IMR-90 (cell line): ENCODE measurements around the gene NHLH2. TPM values are rescaled to one million over a fixed set of nuclear protein-coding genes. Genes with fewer than 3 reads are reported as not detected.

Source experiments
- ATAC-seq: fragments of 200-7000 bp; cut with Tn5 transposase; 2 replicates; pipeline ENCODE4 v1.9.1; 2020; ENCODE audit warnings: low read depth, mild to moderate bottlenecking, moderate library complexity
- BruUV-seq: library from RNA; stranded (reverse); fragments of 400-500 nt; replicated peaks from 2 replicates; lab custom pipeline; 2021; lab: Mats Ljungman, UMichigan
- CTCF ChIA-PET: fragments of 300-600 bp; formaldehyde crosslinking; extraction: SDS; loops from one replicate; lab custom pipeline; 2021; ENCODE audit warnings: antibody characterized with exemption; lab: Yijun Ruan, JAX
- POLR2A ChIA-PET: fragments of 300-600 bp; sonication (Branson Sonifier 250); formaldehyde crosslinking; loops from one replicate; lab custom pipeline; 2022; ENCODE audit warnings: antibody characterized with exemption; ENCODE audit not compliant: unreplicated experiment; lab: Charles Lee
- DNase-seq: peaks from one replicate; pipeline ENCODE4 v3.0.0; 2013
- H2AFZ ChIP-seq: replicated peaks from 2 replicates; pipeline ENCODE3; 2013; ENCODE audit warnings: low read length, mild to moderate bottlenecking; ENCODE audit not compliant: poor library complexity
- H2AK5ac ChIP-seq: 2 replicates; pipeline ENCODE4 v1.6.1; 2013; ENCODE audit warnings: low read depth, low read length, inconsistent platforms
- H2AK9ac ChIP-seq: replicated peaks from 2 replicates; pipeline ENCODE3; 2013; ENCODE audit warnings: mild to moderate bottlenecking, low read depth, low read length, moderate library complexity; ENCODE audit not compliant: poor library complexity
- H2BK120ac ChIP-seq: 2 replicates; pipeline ENCODE4 v1.6.1; 2013; ENCODE audit warnings: low read depth, low read length, inconsistent platforms
- H2BK15ac ChIP-seq: 3 replicates; pipeline ENCODE4 v1.6.1; 2013; ENCODE audit warnings: low read depth, low read length, inconsistent platforms
- H2BK20ac ChIP-seq: 2 replicates; pipeline ENCODE4 v1.6.1; 2013; ENCODE audit warnings: low read depth, mild to moderate bottlenecking, inconsistent platforms, low read length, moderate library complexity
- H2BK5ac ChIP-seq: 2 replicates; pipeline ENCODE4 v1.6.1; 2013; ENCODE audit warnings: mild to moderate bottlenecking, low read depth, low read length, inconsistent platforms; ENCODE audit not compliant: poor library complexity, severe bottlenecking
- H3K14ac ChIP-seq: replicated peaks from 2 replicates; pipeline ENCODE4 v1.6.1; 2013; ENCODE audit warnings: low read depth, low read length, inconsistent platforms
- H3K18ac ChIP-seq: 2 replicates; pipeline ENCODE4 v1.6.1; 2013; ENCODE audit warnings: low read depth, low read length, control low read depth
- H3K23ac ChIP-seq: 2 replicates; pipeline ENCODE4 v1.6.1; 2013; ENCODE audit warnings: low read depth, low read length, inconsistent platforms
- H3K27ac ChIP-seq: 2 replicates; pipeline ENCODE4 v1.5.1; 2013; ENCODE audit warnings: mild to moderate bottlenecking, control low read depth, low read length; ENCODE audit not compliant: insufficient read depth
- H3K27me3 ChIP-seq: 2 replicates; pipeline ENCODE4 v1.6.1; 2013; ENCODE audit warnings: low read length; ENCODE audit not compliant: control insufficient read depth, insufficient read depth
- H3K36me3 ChIP-seq: 2 replicates; pipeline ENCODE4 v1.6.1; 2013; ENCODE audit warnings: low read length, mixed read lengths; ENCODE audit not compliant: control insufficient read depth, insufficient read depth
- H3K4ac ChIP-seq: 2 replicates; pipeline ENCODE4 v1.6.1; 2013; ENCODE audit warnings: low read depth, low read length, inconsistent platforms
- H3K4me1 ChIP-seq: 2 replicates; pipeline ENCODE4 v1.6.1; 2013; ENCODE audit warnings: low read length, mixed read lengths; ENCODE audit not compliant: control insufficient read depth, insufficient read depth
- H3K4me2 ChIP-seq: 2 replicates; pipeline ENCODE4 v1.6.1; 2013; ENCODE audit warnings: low read depth, mild to moderate bottlenecking, control low read depth, low read length, moderate library complexity
- H3K4me3 ChIP-seq: 2 replicates; pipeline ENCODE4 v1.5.1; 2013; ENCODE audit warnings: low read depth, mild to moderate bottlenecking, control low read depth, low read length, moderate library complexity; ENCODE audit not compliant: insufficient read depth
- H3K56ac ChIP-seq: 2 replicates; pipeline ENCODE4 v1.6.1; 2013; ENCODE audit warnings: low read length, inconsistent platforms; ENCODE audit not compliant: insufficient read depth; ENCODE audit errors: extremely low read depth
- H3K79me1 ChIP-seq, 2 experiments: 2 replicates each; pipeline ENCODE4 v1.6.1; 2013; ENCODE audit warnings: low read length in 2 of 2, inconsistent platforms in 1 of 2, low read depth in 1 of 2
- H3K9ac ChIP-seq: 2 replicates; pipeline ENCODE4 v1.6.1; 2013; ENCODE audit warnings: low read depth, low read length, control low read depth
- H3K9me1 ChIP-seq: 2 replicates; pipeline ENCODE4 v1.6.1; 2013; ENCODE audit warnings: low read length, inconsistent platforms; ENCODE audit not compliant: insufficient read depth
- H3K9me3 ChIP-seq: 2 replicates; pipeline ENCODE4 v1.6.1; 2013; ENCODE audit warnings: low read length; ENCODE audit not compliant: control insufficient read depth, insufficient read depth
- H4K20me1 ChIP-seq: 2 replicates; pipeline ENCODE4 v1.6.1; 2013; ENCODE audit warnings: low read length, inconsistent platforms; ENCODE audit not compliant: insufficient read depth
- H4K5ac ChIP-seq: 2 replicates; pipeline ENCODE4 v1.6.1; 2013; ENCODE audit warnings: mild to moderate bottlenecking, low read depth, low read length, control low read depth
- H4K8ac ChIP-seq, 2 experiments: 2 replicates each; pipeline ENCODE4 v1.6.1; 2013; ENCODE audit warnings: low read depth in 2 of 2, low read length in 2 of 2, control low read depth in 1 of 2, inconsistent platforms in 1 of 2
- H4K91ac ChIP-seq: 2 replicates; pipeline ENCODE4 v1.6.1; 2013; ENCODE audit warnings: low read depth, low read length, inconsistent platforms; ENCODE audit not compliant: insufficient read depth
- BHLHE40 ChIP-seq: fragments of 150-350 bp; IDR thresholded peaks from 2 replicates; pipeline ENCODE4 v1.6.1; 2016; ENCODE audit warnings: mild to moderate bottlenecking, low read depth, low read length
- CEBPB ChIP-seq: IDR thresholded peaks from 2 replicates; pipeline ENCODE4 v1.6.1; 2012; ENCODE audit warnings: low read depth, low read length, improper control_type of control experiment
- CHD1 ChIP-seq: IDR thresholded peaks from 2 replicates; pipeline ENCODE4 v1.6.1; 2012; ENCODE audit warnings: low read depth, low read length, improper control_type of control experiment
- FOS ChIP-seq: fragments of 150-350 bp; IDR thresholded peaks from 2 replicates; pipeline ENCODE4 v1.6.1; 2016; ENCODE audit warnings: low read depth, low read length
- MAFK ChIP-seq: IDR thresholded peaks from 2 replicates; pipeline ENCODE4 v1.6.1; 2012; ENCODE audit warnings: low read depth, low read length, improper control_type of control experiment
- MAZ ChIP-seq: IDR thresholded peaks from 2 replicates; pipeline ENCODE4 v1.6.1; 2012; ENCODE audit warnings: low read depth, mild to moderate bottlenecking, low read length, improper control_type of control experiment, moderate library complexity, borderline replicate concordance
- MXI1 ChIP-seq: IDR thresholded peaks from 2 replicates; pipeline ENCODE4 v1.6.1; 2012; ENCODE audit warnings: low read depth, mild to moderate bottlenecking, low read length, moderate library complexity, borderline replicate concordance
- NFE2L2 ChIP-seq: fragments of 150-350 bp; IDR thresholded peaks from 2 replicates; pipeline ENCODE4 v1.6.1; 2016; ENCODE audit warnings: low read depth, mild to moderate bottlenecking, low read length
- POLR2A ChIP-seq: IDR thresholded peaks from 2 replicates; pipeline ENCODE4 v1.6.1; 2012; ENCODE audit warnings: mild to moderate bottlenecking, low read depth, low read length
- RAD21 ChIP-seq: IDR thresholded peaks from 2 replicates; pipeline ENCODE4 v1.6.1; 2012; ENCODE audit warnings: low read length, improper control_type of control experiment
- RCOR1 ChIP-seq: IDR thresholded peaks from 2 replicates; pipeline ENCODE4 v1.6.1; 2012; ENCODE audit warnings: mild to moderate bottlenecking, low read length, improper control_type of control experiment; ENCODE audit not compliant: insufficient replicate concordance
- RFX5 ChIP-seq: IDR thresholded peaks from 2 replicates; pipeline ENCODE4 v1.8.0; 2012; ENCODE audit warnings: low read depth, mild to moderate bottlenecking, low read length, moderate library complexity
- SMC3 ChIP-seq: fragments of 150-350 bp; IDR thresholded peaks from 2 replicates; pipeline ENCODE4 v1.6.1; 2016; ENCODE audit warnings: low read depth, mild to moderate bottlenecking, antibody characterized with exemption, low read length, moderate library complexity
- WGBS, 2 experiments: methylation state at CpG; one replicate each; pipeline versions ENCODE4 v1.1.5 to v1.1.7; 2013; ENCODE audit warnings: missing lambda C conversion rate in 2 of 2; ENCODE audit not compliant: insufficient read length in 1 of 2; ENCODE audit errors: extremely low coverage in 2 of 2; 5-methylcytosine and 5-hydroxymethylcytosine counted together
- dilution Hi-C: fragments of 300-500 bp; cut with HindIII; formaldehyde crosslinking; loops from one replicate; pipeline ENCODE4 v1.14.3; 2018; ENCODE audit warnings: low sequenced_read_pairs; ENCODE audit not compliant: unreplicated experiment
- in situ Hi-C: fragments of 300-500 bp; cut with MboI; formaldehyde crosslinking; loops from 3 replicates; pipeline ENCODE4 v1.14.3; 2019; ENCODE audit warnings: low sequenced_read_pairs, inconsistent platforms, mixed read lengths
- intact Hi-C: fragments of 100-400 bp; cut with micrococcal nuclease; formaldehyde crosslinking; loops from 2 replicates; pipeline ENCODE4 v1.10.0; 2022
- polyA plus RNA-seq, 3 experiments: library from polyadenylated mRNA; depleted of rRNA; stranded (reverse); fragments of >200 nt; gene quantifications; 2 replicates each; pipeline ENCODE4 v1.2.3, GENCODE V29; 2012; ENCODE audit warnings: low replicate concordance in 1 of 3
- total RNA-seq: library from RNA; depleted of rRNA; stranded (reverse); fragments of >200 nt; gene quantifications from 2 replicates; pipeline ENCODE4 v1.2.3, GENCODE V29; 2012
- TF ChIP-seq, protein P1 (sequence below): fragments of 150-350 bp; IDR thresholded peaks from 2 replicates; pipeline ENCODE4 v1.6.1; 2017; ENCODE audit warnings: mild to moderate bottlenecking, antibody characterized with exemption, low read length, low read depth
- TF ChIP-seq, protein P2 (sequence below): conservative IDR thresholded peaks from 2 replicates; pipeline ENCODE4 v1.5.1; 2012; ENCODE audit warnings: mild to moderate bottlenecking, low read depth, low read length, improper control_type of control experiment
- TF ChIP-seq, protein P3 (sequence below): fragments of 150-350 bp; IDR thresholded peaks from 2 replicates; pipeline ENCODE4 v1.6.1; 2016; ENCODE audit warnings: low read depth, mild to moderate bottlenecking, low read length, moderate library complexity, borderline replicate concordance

Gene NHLH2
- total and polyA plus RNA-seq, 2 of the 4 experiments (the other 2 are of a cell fraction), result not detected

DNA sequence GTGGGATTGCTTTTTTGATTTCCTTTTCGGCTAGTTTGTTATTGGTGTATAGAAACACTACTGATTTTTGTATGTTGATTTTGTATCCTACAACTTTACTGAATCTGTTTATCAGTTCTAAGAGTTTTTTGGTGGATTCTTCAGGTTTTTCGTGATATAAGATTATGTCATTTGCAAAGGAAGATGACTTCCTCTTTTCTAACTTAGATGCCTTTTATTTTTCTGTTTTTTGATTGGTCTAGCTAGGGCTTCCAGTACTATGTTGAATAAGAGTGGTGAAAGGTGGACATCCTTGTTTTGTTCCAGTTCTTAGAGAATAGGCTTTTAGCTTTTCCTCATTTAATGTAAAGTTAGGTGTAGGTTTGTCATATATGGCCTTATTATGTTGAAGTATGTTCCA lies 13.1 kb upstream of the NHLH2 start:
- ChIA-PET CTCF (no interaction called here), POLR2A (no interaction called here)
- no peaks in the 10 kb centered on the region for H3K4me1 ChIP-seq
- no peak overlapping the region for H3K18ac ChIP-seq
- no peak overlapping the region for H4K8ac ChIP-seq
- H3K36me3 ChIP-seq, result no peaks in the 10 kb centered on the region
- H3K14ac ChIP-seq, result no peak overlapping the region
- WGBS, 2 experiments, result no CpG with 5 or more reads among the region's 2 CpGs
- no peak overlapping the region for H2BK20ac ChIP-seq
- H2AK9ac ChIP-seq, result no peak overlapping the region
- in situ Hi-C loops, result no loop called here
- H3K4me2 ChIP-seq, result no peak overlapping the region
- H2BK120ac ChIP-seq, result no peak overlapping the region
- H3K79me1 ChIP-seq, result no peaks in the 10 kb centered on the region
- H3K9ac ChIP-seq, result no peak overlapping the region
- H3K9me3 ChIP-seq, result no peaks in the 10 kb centered on the region
- ATAC-seq (no peak), DNase-seq (no peak)
- no TSS peak for BruUV-seq
- no peak overlapping the region for H2BK15ac ChIP-seq
- H3K56ac ChIP-seq, result no peak overlapping the region
- no peak overlapping the region for H4K91ac ChIP-seq
- dilution Hi-C loops, result no loop called here
- no peak overlapping the region for H2BK5ac ChIP-seq
- H3K4ac ChIP-seq, result no peak overlapping the region
- no peaks in the 10 kb centered on the region for H3K9me1 ChIP-seq
- H2AFZ ChIP-seq, result no peak overlapping the region
- no peaks in the 10 kb centered on the region for H3K27me3 ChIP-seq
- H3K4me3 ChIP-seq, result no peak overlapping the region
- intact Hi-C loops, result loop anchor here (5.0 kb wide), 1 partner anchor 47 kb away; no protein-coding TSS in a partner anchor
- no peak overlapping the region for H3K23ac ChIP-seq
- no peaks in the 10 kb centered on the region for H4K20me1 ChIP-seq
- no peak for TF ChIP-seq MAZ
- TF ChIP-seq CHD1, result no peak
- no peak for TF ChIP-seq FOS
- TF ChIP-seq, protein P1, sequence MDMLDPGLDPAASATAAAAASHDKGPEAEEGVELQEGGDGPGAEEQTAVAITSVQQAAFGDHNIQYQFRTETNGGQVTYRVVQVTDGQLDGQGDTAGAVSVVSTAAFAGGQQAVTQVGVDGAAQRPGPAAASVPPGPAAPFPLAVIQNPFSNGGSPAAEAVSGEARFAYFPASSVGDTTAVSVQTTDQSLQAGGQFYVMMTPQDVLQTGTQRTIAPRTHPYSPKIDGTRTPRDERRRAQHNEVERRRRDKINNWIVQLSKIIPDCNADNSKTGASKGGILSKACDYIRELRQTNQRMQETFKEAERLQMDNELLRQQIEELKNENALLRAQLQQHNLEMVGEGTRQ, result no peak
- TF ChIP-seq MXI1, result no peak
- TF ChIP-seq MAFK, result no peak
- no peak for TF ChIP-seq RFX5
- TF ChIP-seq, protein P2, sequence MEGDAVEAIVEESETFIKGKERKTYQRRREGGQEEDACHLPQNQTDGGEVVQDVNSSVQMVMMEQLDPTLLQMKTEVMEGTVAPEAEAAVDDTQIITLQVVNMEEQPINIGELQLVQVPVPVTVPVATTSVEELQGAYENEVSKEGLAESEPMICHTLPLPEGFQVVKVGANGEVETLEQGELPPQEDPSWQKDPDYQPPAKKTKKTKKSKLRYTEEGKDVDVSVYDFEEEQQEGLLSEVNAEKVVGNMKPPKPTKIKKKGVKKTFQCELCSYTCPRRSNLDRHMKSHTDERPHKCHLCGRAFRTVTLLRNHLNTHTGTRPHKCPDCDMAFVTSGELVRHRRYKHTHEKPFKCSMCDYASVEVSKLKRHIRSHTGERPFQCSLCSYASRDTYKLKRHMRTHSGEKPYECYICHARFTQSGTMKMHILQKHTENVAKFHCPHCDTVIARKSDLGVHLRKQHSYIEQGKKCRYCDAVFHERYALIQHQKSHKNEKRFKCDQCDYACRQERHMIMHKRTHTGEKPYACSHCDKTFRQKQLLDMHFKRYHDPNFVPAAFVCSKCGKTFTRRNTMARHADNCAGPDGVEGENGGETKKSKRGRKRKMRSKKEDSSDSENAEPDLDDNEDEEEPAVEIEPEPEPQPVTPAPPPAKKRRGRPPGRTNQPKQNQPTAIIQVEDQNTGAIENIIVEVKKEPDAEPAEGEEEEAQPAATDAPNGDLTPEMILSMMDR, result no peak
- TF ChIP-seq NFE2L2, result no peak
- no peak for TF ChIP-seq BHLHE40
- TF ChIP-seq CEBPB, result no peak
- TF ChIP-seq RCOR1, result no peak
- no peak for TF ChIP-seq RAD21
- TF ChIP-seq, protein P3, sequence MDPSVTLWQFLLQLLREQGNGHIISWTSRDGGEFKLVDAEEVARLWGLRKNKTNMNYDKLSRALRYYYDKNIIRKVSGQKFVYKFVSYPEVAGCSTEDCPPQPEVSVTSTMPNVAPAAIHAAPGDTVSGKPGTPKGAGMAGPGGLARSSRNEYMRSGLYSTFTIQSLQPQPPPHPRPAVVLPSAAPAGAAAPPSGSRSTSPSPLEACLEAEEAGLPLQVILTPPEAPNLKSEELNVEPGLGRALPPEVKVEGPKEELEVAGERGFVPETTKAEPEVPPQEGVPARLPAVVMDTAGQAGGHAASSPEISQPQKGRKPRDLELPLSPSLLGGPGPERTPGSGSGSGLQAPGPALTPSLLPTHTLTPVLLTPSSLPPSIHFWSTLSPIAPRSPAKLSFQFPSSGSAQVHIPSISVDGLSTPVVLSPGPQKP, result no peak
- no peak for TF ChIP-seq SMC3
- TF ChIP-seq POLR2A, result no peak
- no peak overlapping the region for H4K5ac ChIP-seq
- no peak overlapping the region for H3K27ac ChIP-seq
- H2AK5ac ChIP-seq, result no peak overlapping the region
